Ramos (cell line): ENCODE data around the gene JMY.

Source experiments
- in situ Hi-C: fragments of 300-500 bp; cut with MboI; formaldehyde crosslinking; loops from one replicate; pipeline ENCODE4 v1.14.3; 2022; ENCODE audit warnings: low sequenced_read_pairs; ENCODE audit not compliant: unreplicated experiment

JMY gene

DNA sequence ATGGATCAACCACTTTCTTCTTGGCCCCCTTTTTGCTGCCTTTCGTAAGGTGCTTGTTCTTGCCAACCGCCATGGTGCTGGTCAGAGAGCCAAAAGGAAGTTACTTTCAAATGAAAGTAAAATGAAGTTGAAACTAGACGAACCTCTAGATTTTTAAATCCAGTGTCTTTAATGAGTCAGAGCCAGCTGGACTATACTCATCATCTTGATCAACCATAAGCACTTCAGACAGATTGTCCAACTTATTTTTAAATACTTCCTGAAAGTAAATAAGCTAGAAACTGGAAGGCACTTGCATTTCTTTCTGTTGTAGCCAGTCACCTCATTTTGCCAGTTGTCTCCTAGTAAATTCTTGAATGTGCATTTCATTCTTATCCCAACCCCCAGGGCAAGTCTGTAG lies 48.9 kb downstream of the JMY start:
- in situ Hi-C loops, result no loop called here

DNA sequence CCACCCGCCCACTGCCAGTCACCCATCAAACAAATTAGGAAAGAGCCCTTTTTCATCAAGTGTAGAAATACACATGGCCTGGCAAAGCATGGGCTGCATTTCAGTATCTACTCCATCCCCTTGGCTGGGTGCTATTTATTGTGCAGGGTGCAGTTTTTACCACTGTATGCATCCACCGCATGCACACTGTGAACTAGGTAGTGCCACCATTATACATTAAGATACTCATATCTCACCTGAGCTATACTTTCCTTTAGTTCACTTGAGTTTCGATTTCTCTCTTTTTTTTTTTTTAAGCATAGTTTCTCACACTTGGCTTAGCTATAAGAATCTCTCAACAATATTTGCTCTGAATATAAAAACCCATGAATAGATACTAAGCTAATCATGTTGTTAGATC lies 49.4 kb downstream of the JMY start:
- in situ Hi-C loops, result no loop called here

DNA sequence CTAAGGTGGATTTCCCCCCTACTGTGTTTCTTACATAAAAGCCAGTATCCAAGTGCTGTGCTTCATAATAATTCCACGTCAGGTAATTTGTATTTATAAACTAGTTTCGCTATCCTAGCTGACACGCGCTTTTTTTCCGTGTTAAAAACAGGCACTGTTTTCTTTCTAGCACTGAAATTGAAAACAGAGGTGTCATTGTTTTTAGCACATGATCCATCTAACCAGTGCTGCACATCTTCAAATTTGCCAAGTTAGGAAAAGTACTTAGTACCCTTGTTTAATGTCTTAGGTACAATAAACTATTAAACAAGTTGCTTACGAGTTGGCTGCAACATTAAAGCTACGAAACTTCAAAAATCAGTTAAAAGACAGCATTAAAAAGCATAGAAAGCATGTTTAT lies 49.9 kb downstream of the JMY start:
- in situ Hi-C loops, result no loop called here

DNA sequence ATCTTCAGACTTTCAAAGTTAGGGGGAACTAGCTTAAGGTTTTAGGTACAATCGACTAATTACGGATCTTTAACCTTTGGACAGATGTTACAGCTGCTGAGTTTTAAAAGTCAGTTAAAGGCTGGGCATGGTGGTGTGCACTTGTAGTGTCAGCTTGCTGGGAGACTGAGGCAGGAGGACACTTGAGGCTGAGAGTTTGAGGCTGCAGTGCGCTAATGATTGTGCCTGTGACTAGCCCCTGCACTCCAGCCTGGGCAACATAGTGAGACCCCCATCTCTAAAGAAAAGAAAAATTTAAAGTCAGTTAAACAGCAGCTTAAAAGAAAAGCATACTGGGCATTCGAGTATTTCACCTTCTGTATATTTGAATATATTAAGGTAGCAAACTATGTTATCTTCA lies 51.4 kb downstream of the JMY start:
- in situ Hi-C loops, result no loop called here

DNA sequence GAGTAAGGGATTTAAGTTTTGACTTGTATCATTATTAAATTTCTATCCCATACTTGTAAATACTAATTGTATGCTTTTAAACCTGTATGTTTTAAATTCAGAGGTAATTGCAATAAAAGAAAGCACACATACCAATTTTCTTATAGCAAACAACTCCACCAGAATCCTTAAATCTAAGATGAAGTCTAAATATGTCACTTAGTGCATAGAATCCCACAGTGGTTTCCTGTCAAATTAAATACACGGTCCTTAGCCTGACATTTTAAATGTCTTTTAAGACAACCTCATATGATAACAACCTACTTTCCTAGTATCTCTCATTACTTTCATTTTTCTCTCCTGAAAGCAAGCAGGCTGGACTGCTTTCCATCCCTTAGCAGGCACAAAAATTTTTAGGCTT lies 52.0 kb downstream of the JMY start:
- in situ Hi-C loops, result no loop called here

DNA sequence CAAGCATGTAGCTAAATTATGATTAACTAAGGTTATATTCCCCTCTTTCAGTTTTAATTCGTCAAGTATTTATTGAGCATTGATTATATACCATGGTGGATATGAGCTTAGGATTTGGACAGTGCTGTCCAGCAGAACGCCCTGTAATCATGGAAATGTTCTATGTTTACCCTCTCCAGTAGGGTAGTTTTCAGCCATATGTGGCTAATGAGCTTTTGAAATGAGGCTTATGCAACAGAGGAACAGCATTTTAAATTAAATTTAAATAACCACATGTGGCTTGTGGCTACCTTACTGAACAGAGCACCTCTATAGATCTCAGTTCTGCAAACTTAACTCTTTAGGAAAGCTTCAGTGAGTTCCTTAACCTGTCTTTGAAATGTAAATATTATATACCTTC lies 59.1 kb downstream of the JMY start:
- in situ Hi-C loops, result no loop called here

DNA sequence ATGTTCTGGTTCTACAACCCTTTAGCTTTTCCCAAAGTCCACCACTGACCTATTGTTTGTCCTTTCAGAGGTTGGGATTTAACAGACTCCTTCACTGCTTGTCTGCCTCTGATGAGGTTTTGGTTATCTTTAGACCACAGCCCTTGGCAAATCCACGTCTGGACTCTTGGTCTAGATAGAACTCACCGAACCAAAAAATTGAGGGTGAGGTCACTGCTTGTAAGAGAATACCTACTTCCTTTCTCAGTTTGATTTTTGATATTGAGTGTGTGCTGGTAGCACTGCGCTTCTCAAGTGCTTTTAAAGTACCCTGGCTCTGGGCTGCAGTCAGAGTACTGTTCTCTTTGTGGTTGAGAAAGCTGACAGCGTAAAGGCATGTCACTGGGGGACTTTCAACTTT lies 61.7 kb downstream of the JMY start:
- in situ Hi-C loops, result no loop called here

DNA sequence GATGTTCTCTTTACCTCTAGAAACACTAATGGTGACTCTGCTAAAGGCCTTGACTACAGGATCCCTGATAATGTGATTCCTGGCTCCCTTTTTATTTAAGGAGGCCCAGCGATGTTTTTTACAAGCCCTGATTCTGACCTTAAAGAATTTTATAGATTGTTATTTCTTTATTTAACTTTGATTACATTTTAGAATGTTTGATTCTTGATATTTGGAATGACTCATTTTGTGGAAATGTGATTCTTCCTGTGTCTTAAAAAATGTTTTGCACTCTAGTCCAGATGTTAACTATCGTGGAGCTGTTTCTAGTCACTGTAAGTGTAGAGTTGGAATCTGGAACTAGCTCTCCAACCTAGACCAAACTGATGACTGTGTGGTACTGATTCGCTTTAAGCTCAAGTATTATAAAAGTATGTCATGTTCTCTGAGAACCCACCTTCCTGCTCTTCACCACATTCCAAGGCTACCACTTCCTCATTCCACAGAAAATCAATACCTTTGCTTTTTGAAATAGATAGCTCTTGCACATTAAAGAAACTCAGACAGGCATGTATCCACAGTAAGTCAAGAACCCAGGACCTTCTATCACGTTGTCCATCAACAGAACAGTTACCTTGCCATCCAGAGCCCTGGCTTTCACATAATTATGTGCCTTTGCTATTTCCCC lies 65.2 kb downstream of the JMY start:
- in situ Hi-C loops, result no loop called here

DNA sequence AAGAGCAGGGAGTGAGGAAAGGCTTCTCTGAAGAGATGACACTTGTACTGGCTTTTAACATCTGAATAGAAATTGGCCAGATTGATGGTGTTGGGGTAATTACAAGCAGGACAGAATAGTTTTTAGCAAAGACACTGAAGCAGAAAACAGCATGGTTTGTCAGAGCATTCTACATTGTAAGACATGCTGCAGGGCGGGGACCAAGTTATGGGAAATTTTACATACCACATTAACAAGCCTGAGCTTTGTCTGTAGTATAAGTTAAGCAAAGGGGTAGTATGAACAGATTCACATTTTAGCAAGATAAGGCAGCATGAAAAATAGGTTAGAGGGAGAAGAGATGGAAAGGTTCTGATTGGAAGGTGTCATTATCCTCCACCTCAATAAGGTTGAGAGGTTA lies 66.5 kb downstream of the JMY start:
- in situ Hi-C loops, result no loop called here

DNA sequence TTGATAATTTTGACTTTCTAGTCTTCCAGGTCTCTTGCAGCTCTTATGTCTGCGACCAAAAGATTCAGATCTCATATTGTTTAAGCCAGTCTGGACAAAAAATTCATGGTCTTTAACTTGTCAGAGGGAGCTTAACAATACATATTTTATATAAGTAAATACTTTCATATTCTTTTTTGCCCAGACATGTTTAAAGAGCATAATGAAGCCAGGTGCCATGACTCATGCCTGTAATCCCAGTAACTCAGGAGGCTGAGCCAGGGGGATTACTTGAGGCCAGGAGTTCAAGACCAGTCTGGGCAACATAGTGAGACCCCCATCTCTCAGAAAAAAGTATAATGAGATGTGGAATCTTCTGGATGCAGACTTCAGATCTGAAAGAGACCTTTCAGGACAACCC lies 69.8 kb downstream of the JMY start:
- in situ Hi-C loops, result no loop called here

DNA sequence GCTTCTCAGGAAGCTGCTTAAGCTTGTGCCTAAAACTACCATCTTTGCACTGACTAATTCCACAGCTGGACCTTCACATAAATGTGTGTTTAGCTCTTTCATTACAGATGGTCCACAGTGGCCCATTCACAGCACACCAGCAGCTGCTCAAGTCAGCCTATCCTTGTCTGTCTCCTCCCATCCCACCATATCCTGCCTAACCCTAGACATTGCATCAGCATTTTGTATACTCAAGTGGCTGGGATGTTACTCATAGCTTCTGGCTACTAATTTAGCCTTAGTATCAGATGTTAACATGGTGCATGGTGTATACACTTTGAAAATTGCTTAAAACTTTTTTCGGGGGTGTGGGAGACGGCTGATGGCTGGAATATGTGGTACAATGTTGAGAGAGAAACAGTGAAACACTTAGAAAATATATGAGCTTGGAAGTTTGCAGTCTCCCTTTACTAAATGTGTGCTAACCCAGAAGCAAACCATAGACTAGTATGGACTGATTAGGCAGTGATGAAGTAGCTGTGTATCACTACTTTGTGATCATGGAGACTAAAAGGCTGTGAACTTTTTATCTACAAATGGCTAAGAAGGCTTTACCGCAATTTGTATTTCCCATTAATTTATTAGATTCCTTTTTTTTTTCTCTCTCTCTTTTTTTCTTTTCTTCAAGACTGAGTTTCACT lies 83.1 kb downstream of the JMY start:
- in situ Hi-C loops, result no loop called here

DNA sequence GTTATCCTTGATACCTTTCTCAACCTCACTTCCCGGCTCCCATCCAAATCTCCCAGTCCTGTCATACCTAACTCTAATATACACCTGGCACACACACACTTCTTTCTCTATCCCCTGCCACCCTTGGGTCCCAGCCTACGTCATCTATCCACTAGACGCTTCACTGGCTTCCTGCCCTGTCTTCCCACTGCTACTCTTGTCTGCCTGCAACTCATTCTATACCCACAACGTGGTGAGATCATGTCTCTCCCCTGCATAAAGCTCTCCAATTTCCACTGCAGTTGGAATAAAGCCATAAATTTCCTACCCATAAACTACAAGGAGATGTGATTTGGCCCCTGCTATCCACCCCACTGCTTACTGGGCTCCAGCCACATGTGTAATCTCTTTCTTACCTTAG lies 93.5 kb downstream of the JMY start:
- in situ Hi-C loops, result no loop called here

DNA sequence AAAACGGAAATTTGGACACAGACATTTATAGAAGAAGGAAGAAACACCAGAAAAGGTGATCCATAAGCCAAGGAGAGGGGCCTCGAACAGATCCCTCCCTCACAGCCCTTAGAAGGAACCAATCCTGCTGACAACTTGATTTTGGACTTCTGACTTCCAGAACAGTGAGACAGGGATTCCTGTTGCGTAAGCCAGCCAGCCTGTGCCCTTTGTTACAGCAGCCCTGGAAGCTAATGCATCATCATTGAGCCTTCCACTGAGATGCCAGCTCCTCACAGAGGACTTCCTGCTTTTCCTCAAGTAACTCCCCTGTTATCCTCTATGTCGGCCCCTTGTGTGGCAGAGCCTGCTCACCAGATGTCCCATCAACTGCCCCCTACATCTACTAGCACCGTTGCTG lies 94.1 kb downstream of the JMY start:
- in situ Hi-C loops, result no loop called here

DNA sequence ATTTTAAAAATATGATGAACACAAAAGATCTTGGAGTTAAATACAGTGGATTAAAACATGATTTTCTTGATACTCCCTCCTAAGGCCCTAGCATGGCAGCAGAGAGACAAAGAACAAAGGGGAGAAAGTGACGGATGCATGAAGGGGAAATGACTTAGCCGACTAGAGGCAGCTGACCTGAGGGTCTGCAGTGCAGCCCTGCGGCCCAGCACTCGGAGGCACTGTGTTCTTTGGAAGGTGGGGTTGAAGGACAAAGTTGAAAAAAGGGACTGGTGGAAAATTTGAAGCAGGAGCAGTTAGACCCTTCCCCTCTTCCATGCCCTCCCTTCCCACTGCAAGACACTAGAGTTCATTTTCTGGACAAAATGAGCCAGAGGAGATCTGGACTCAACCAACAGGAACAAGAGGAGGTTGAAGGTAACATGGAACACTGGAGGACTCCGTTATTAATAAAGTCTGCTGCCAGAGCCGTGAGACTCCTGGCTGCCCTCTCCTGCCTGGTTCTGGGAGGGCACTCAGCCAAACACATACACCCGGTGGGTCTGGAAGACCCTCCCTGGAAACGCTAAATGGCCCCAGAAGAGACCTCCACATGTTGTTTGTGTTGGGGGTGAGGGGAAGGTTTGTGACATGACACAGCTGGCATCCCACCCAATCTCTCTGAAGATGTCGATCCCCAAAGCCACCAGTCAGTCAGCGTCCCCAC lies 98.1 kb downstream of the JMY start:
- in situ Hi-C loops, result no loop called here

DNA sequence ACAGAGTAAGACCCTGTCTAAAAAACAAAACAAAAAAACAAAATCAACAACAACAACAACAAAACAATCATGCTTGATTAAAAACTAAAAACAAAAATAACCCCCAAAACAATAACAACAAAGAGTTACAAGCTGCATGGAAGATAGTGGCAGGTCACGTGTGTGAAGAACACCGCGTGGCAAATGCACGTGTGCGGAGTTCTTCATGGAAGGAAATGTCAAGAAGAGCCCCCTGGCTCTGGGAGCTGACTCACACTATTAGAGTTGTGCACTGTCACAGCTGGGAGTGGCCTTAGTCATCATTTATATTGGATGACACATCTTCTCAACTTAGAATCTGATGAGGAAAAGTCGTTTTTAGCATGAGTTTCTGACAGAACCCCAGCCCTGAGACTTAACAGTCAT lies 110.5 kb downstream of the JMY start:
- in situ Hi-C loops, result no loop called here

DNA sequence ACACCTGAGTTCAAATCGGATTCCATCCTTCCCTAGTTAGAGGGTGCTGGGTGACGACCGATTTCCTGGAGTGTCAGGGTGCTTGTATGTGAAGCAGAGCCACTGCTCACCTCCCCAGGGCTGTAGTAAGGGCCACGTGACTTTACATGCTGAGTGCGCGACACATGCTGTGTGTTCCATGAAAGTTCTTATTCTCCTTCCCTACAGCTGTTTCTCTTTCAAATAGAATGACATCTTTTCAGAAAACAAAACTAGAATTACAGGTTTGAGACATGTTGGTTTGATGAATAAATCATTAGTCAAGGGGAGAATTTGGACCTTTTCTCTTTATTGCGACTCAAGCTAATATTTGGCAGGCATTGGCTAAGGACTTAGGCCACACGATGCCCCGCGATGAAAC lies 113.1 kb downstream of the JMY start:
- in situ Hi-C loops, result no loop called here

DNA sequence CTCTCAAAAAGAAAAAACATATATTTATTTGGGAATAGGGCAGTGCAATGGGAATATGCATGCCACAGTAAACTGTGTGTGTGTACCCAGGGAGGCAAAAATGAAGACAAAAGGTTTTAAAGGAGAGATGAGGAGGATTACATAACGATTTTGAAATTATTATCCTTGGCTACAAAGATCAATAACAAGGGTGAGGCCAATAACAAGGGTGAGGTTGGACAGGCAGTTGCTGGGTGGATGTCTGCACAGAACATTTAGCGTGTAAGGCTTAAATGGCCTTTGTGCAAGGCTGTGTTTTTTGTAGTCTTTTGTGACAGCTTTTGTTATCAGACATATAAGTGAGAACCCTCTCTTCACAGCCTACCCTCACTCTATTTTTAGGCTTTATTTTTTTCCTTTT lies 114.0 kb downstream of the JMY start:
- in situ Hi-C loops, result no loop called here

DNA sequence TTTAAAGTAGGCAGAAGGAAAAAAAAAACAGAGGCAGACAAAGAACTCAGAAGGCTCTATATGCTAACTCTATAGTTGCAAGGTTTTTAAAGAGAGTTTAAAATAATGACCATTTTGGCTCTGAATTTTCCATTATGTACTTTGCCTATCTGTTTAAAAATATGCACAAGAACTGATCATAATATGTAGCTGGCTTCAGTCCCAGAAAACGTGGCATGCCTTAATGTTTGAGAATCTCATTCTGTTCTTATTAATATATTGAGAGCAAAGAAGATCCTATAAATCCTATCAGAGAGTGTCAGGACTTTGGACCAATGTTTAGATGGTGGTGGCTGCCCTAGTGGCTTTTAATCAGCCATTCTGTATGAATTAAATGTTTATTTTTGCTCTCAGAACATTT lies 121.5 kb downstream of the JMY start:
- in situ Hi-C loops, result no loop called here
